Measurements from ENCODE around the gene TNFRSF11A. TPM values are rescaled to one million over a fixed set of nuclear protein-coding genes. Genes with fewer than 3 reads are reported as not detected.

The TNFRSF11A gene
- total RNA-seq (ENCODE audit: low replicate concordance): 0.08 and 1.1 TPM in 2 replicates

- H3K4me3 ChIP-seq (ENCODE audit: low read depth, low read length): peak within 1 kb of the TSS; percentile 66
These were observed at the start of gene TNFRSF11A for GRCh38 chr18:62324917-62325805. TSS of gene TNFRSF11A (plus strand) at chr18:62325310. CDS start at chr18:62325353, 43 bp downstream.

GRCh38 chr18:62277045-62277444 is 48.1 kb upstream of the TNFRSF11A start:
- H3K4me3 ChIP-seq (ENCODE audit: low read depth, low read length): no peak overlapping the region
- no peak for DNase-seq (ENCODE audit: low read depth)
- TF ChIP-seq CTCF (IDR thresholded peaks at IDR 0.05; ENCODE audit: insufficient read depth, low read length): no peak

More at GRCh38 chr18:62324917-62325805, at the start of gene TNFRSF11A:
- TF ChIP-seq CTCF (IDR thresholded peaks at IDR 0.05; ENCODE audit: insufficient read depth, low read length): peak; percentile 13
- no peak for DNase-seq (ENCODE audit: low read depth)

DNA sequence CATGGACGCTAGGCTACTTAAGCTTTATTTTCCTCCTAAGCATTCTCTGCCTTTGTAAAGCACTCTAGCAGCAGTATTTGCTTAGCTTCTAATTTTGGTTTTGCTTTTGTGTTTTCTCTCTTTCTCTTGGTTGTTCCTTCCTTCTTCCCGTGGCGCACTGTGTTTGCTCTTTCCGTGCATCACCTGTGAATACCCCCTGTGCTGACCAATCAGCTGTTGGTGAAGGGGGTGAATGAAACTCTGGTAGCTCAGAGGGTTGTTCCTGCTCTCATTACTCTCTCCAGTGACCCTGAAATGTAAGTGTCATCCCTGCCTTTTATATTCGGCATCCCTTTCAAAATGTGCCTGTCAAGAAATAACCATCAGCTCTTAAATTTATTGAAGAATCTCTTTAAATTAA is 45.5 kb upstream of the TNFRSF11A start:
- no peak for DNase-seq (ENCODE audit: low read depth)
- TF ChIP-seq CTCF (IDR thresholded peaks at IDR 0.05; ENCODE audit: insufficient read depth, low read length): no peak
- H3K4me3 ChIP-seq (ENCODE audit: low read depth, low read length): no peak overlapping the region

- no peak for TF ChIP-seq CTCF (IDR thresholded peaks at IDR 0.05; ENCODE audit: insufficient read depth, low read length)
- no peak for DNase-seq (ENCODE audit: low read depth)
- no peak overlapping the region for H3K4me3 ChIP-seq (ENCODE audit: low read depth, low read length)
These were observed 45.1 kb upstream of the TNFRSF11A start for GRCh38 chr18:62280058-62280457.

- no peak overlapping the region for H3K4me3 ChIP-seq (ENCODE audit: low read depth, low read length)
- TF ChIP-seq CTCF (IDR thresholded peaks at IDR 0.05; ENCODE audit: insufficient read depth, low read length): no peak
- DNase-seq (ENCODE audit: low read depth): no peak
These were observed 44.3 kb upstream of the TNFRSF11A start for GRCh38 chr18:62280786-62281185.

GRCh38 chr18:62281684-62282083 is 43.4 kb upstream of the TNFRSF11A start:
- peak; percentile 91 for DNase-seq (ENCODE audit: low read depth)
- H3K4me3 ChIP-seq (ENCODE audit: low read depth, low read length): no peak overlapping the region
- no peak for TF ChIP-seq CTCF (IDR thresholded peaks at IDR 0.05; ENCODE audit: insufficient read depth, low read length)
